H1 (cell line): ENCODE data around the gene ANAPC2. TPM values are rescaled to one million over a fixed set of nuclear protein-coding genes. Genes with fewer than 3 reads are reported as not detected.

Experiments used
- CTCF ChIA-PET: fragments of 300-600 bp; sonication (Branson Sonifier 250); formaldehyde crosslinking; loops from one replicate; lab custom pipeline; 2021; ENCODE audit not compliant: partially characterized antibody; lab: Charles Lee
- POLR2A ChIA-PET: fragments of 300-600 bp; sonication (Branson Sonifier 250); formaldehyde crosslinking; loops from one replicate; lab custom pipeline; 2021; ENCODE audit warnings: inconsistent platforms; ENCODE audit not compliant: partially characterized antibody; lab: Charles Lee
- DNase-seq, 2 experiments: peaks; one replicate each; pipeline versions ENCODE4 v3.0.0 to v3.0.0-alpha.2; 2010 to 2022; ENCODE audit warnings: low spot score in 2 of 2, low read depth in 1 of 2, mixed read lengths in 1 of 2
- FAIRE-seq: peaks from 2 replicates; lab custom pipeline; 2011; peaks lifted over from hg19 to GRCh38; lab: Jason Lieb, UNC
- H2AFZ ChIP-seq: 2 replicates; pipeline ENCODE4 v1.8.1; 2012; ENCODE audit warnings: low read length, inconsistent platforms
- H2AK5ac ChIP-seq: 2 replicates; pipeline ENCODE4 v1.6.1; 2013; ENCODE audit warnings: low read depth, low read length
- H2BK120ac ChIP-seq: replicated peaks from 2 replicates; pipeline ENCODE3; 2013; ENCODE audit warnings: low read depth, low read length, inconsistent platforms
- H2BK12ac ChIP-seq: 2 replicates; pipeline ENCODE4 v1.6.1; 2013; ENCODE audit warnings: low read depth, low read length
- H2BK15ac ChIP-seq: 2 replicates; pipeline ENCODE4 v1.6.1; 2013; ENCODE audit warnings: low read length
- H2BK20ac ChIP-seq: 2 replicates; pipeline ENCODE4 v1.6.1; 2013; ENCODE audit warnings: low read length
- H2BK5ac ChIP-seq: 2 replicates; pipeline ENCODE4 v1.6.1; 2013; ENCODE audit warnings: low read depth, low read length
- H3K14ac ChIP-seq: 2 replicates; pipeline ENCODE4 v1.6.1; 2013; ENCODE audit warnings: inconsistent platforms; ENCODE audit not compliant: insufficient read length
- H3K18ac ChIP-seq: 2 replicates; pipeline ENCODE4 v1.6.1; 2013; ENCODE audit warnings: low read length; ENCODE audit errors: extremely low read depth
- H3K23ac ChIP-seq: 2 replicates; pipeline ENCODE4 v1.6.1; 2013; ENCODE audit warnings: inconsistent platforms; ENCODE audit not compliant: insufficient read length
- H3K23me2 ChIP-seq: 2 replicates; pipeline ENCODE4 v1.6.1; 2013; ENCODE audit warnings: low read depth, low read length
- H3K27ac ChIP-seq: 2 replicates; pipeline ENCODE4 v1.6.1; 2011; ENCODE audit warnings: low read depth, low read length, inconsistent platforms
- H3K27me3 ChIP-seq, 4 experiments: replicated peaks in 1 of 4; 1 replicate in 1 of 4; 2 replicates in 3 of 4; pipeline versions ENCODE4 v1.6.1 to v1.8.1; 2011 to 2013; ENCODE audit warnings: low read length in 3 of 4, mild to moderate bottlenecking in 3 of 4, inconsistent platforms in 2 of 4, mixed read lengths in 2 of 4, moderate library complexity in 1 of 4; ENCODE audit not compliant: control insufficient read depth in 3 of 4, insufficient read depth in 3 of 4; ENCODE audit errors: extremely low read depth in 1 of 4
- H3K36me3 ChIP-seq, 4 experiments: 2 replicates each; pipeline versions ENCODE4 v1.6.1 to v1.8.1; 2011 to 2013; ENCODE audit warnings: mild to moderate bottlenecking in 4 of 4, low read length in 3 of 4, moderate library complexity in 2 of 4, control low read depth in 1 of 4, inconsistent platforms in 1 of 4; ENCODE audit not compliant: insufficient read depth in 4 of 4, control insufficient read depth in 2 of 4
- H3K4ac ChIP-seq: replicated peaks from 2 replicates; pipeline ENCODE3; 2013; ENCODE audit warnings: low read length, low read depth, mixed read lengths, inconsistent platforms; ENCODE audit not compliant: insufficient read length
- H3K4me1 ChIP-seq, 4 experiments: replicated peaks in 1 of 4; 1 replicate in 1 of 4; 2 replicates in 3 of 4; pipeline versions ENCODE4 v1.6.1 to v1.8.1; 2011 to 2013; ENCODE audit warnings: low read length in 3 of 4, inconsistent platforms in 2 of 4, mixed read lengths in 1 of 4; ENCODE audit not compliant: insufficient read depth in 4 of 4, control insufficient read depth in 3 of 4
- H3K4me2 ChIP-seq, 2 experiments: 2 replicates each; pipeline versions ENCODE4 v1.6.1 to v1.8.1; 2011 to 2013; ENCODE audit warnings: low read depth in 2 of 2, low read length in 2 of 2, control low read depth in 1 of 2, inconsistent platforms in 1 of 2, mild to moderate bottlenecking in 1 of 2; ENCODE audit not compliant: insufficient read depth in 1 of 2
- H3K4me3 ChIP-seq, 4 experiments: fragments of 200-600, 300-600 bp in 1 of 4; sonication (generic), shearing (Covaris generic), sonication (Bioruptor Twin) in 1 of 4; 2 replicates each; pipeline versions ENCODE4 v1.5.1 to v1.8.1; 2011 to 2016; ENCODE audit warnings: low read length in 4 of 4, low read depth in 3 of 4, control low read depth in 2 of 4, inconsistent platforms in 2 of 4, mild to moderate bottlenecking in 2 of 4, mixed read lengths in 1 of 4, moderate library complexity in 1 of 4; ENCODE audit not compliant: insufficient read depth in 2 of 4; ENCODE audit errors: extremely low read depth in 1 of 4
- H3K56ac ChIP-seq: replicated peaks from 2 replicates; pipeline ENCODE3; 2013; ENCODE audit warnings: low read depth, mild to moderate bottlenecking, mixed read lengths, low read length, inconsistent platforms; ENCODE audit not compliant: insufficient read length
- H3K79me1 ChIP-seq: 2 replicates; pipeline ENCODE4 v1.6.1; 2013; ENCODE audit warnings: low read depth, low read length, control low read depth
- H3K79me2 ChIP-seq, 2 experiments: 2 replicates each; pipeline versions ENCODE4 v1.6.1 to v1.8.1; 2012 to 2013; ENCODE audit warnings: low read length in 2 of 2, mild to moderate bottlenecking in 2 of 2, inconsistent platforms in 1 of 2; ENCODE audit not compliant: insufficient read depth in 2 of 2, control insufficient read depth in 1 of 2
- H3K9ac ChIP-seq, 4 experiments: replicated peaks in 1 of 4; 1 replicate in 1 of 4; 2 replicates in 3 of 4; pipeline versions ENCODE4 v1.6.1 to v1.8.1; 2011 to 2013; ENCODE audit warnings: low read depth in 3 of 4, low read length in 3 of 4, control low read depth in 2 of 4, mild to moderate bottlenecking in 2 of 4, moderate library complexity in 2 of 4, inconsistent platforms in 1 of 4; ENCODE audit errors: extremely low read depth in 1 of 4
- H3K9me3 ChIP-seq, 2 experiments: 2 replicates each; pipeline versions ENCODE4 v1.6.1 to v1.8.1; 2012 to 2013; ENCODE audit warnings: mild to moderate bottlenecking in 2 of 2, moderate library complexity in 2 of 2, control low read depth in 1 of 2, inconsistent platforms in 1 of 2, low read depth in 1 of 2, low read length in 1 of 2, mixed read lengths in 1 of 2; ENCODE audit not compliant: insufficient read depth in 2 of 2
- H4K20me1 ChIP-seq, 2 experiments: replicated peaks in 1 of 2; 2 replicates each; pipeline versions ENCODE3 to v1.8.1; 2011 to 2013; ENCODE audit warnings: inconsistent platforms in 2 of 2, low read length in 2 of 2, mild to moderate bottlenecking in 1 of 2; ENCODE audit not compliant: insufficient read depth in 2 of 2, control insufficient read depth in 1 of 2
- H4K5ac ChIP-seq: 2 replicates; pipeline ENCODE4 v1.6.1; 2013; ENCODE audit warnings: low read length, low read depth, mixed read lengths, inconsistent platforms; ENCODE audit not compliant: insufficient read length
- H4K8ac ChIP-seq: 2 replicates; pipeline ENCODE4 v1.8.0; 2013; ENCODE audit warnings: mild to moderate bottlenecking, moderate library complexity, low read length, inconsistent platforms; ENCODE audit not compliant: insufficient read depth; ENCODE audit errors: extremely low read depth
- H4K91ac ChIP-seq: replicated peaks from 2 replicates; pipeline ENCODE3; 2013; ENCODE audit warnings: low read length, mixed read lengths, inconsistent platforms; ENCODE audit not compliant: insufficient read length
- BCL11A ChIP-seq, 2 experiments: IDR thresholded peaks; one replicate each; pipeline ENCODE4 v1.6.1; 2011; ENCODE audit warnings: low read depth in 2 of 2, low read length in 2 of 2, mild to moderate bottlenecking in 2 of 2
- BRCA1 ChIP-seq: IDR thresholded peaks from 2 replicates; pipeline ENCODE4 v1.6.1; 2012; ENCODE audit warnings: low read depth, low read length, improper control_type of control experiment
- CBX5 ChIP-seq: fragments of 300-800, 300-1000 bp; sonication (generic); IDR thresholded peaks from 2 replicates; pipeline ENCODE4 v1.7.1; 2016; ENCODE audit warnings: antibody characterized with exemption, low read length, low read depth
- CTCF ChIP-seq, 3 experiments: IDR thresholded peaks; 1 replicate in 2 of 3; 2 replicates in 1 of 3; pipeline versions ENCODE4 v1.5.1 to v1.6.1; 2011; ENCODE audit warnings: low read length in 3 of 3, mild to moderate bottlenecking in 3 of 3, inconsistent platforms in 2 of 3, low read depth in 1 of 3, moderate library complexity in 1 of 3; ENCODE audit not compliant: insufficient read depth in 1 of 3; ENCODE audit errors: control extremely low read depth in 1 of 3
- MAX ChIP-seq: IDR thresholded peaks from 2 replicates; pipeline ENCODE4 v1.6.1; 2012; ENCODE audit warnings: inconsistent platforms
- TCF12 ChIP-seq: IDR thresholded peaks from 2 replicates; pipeline ENCODE4 v1.6.1; 2011; ENCODE audit warnings: low read depth, mild to moderate bottlenecking, low read length
- YY1 ChIP-seq: IDR thresholded peaks from 2 replicates; pipeline ENCODE4 v1.6.1; 2011; ENCODE audit warnings: low read depth, mild to moderate bottlenecking, low read length
- ZNF274 ChIP-seq: IDR thresholded peaks from 2 replicates; pipeline ENCODE4 v1.7.0; 2012; ENCODE audit warnings: low read length, borderline replicate concordance; ENCODE audit errors: extremely low read depth
- WGBS, 2 experiments: shearing (Covaris generic) in 1 of 2; methylation state at CpG; one replicate each; pipeline versions ENCODE4 v1.1.6 to v1.1.7; 2013 to 2015; ENCODE audit warnings: low lambda C conversion rate in 2 of 2, mixed read lengths in 2 of 2, inconsistent platforms in 1 of 2, low coverage in 1 of 2, missing lambda C conversion rate in 1 of 2; ENCODE audit not compliant: insufficient replicate concordance in 2 of 2, insufficient coverage in 1 of 2, insufficient read length in 1 of 2; ENCODE audit errors: extremely low coverage in 1 of 2, missing lambda C conversion rate in 1 of 2; 5-methylcytosine and 5-hydroxymethylcytosine counted together
- polyA plus RNA-seq, 7 experiments: library from polyadenylated mRNA; depleted of rRNA in 3 of 7; stranded (reverse) in 5 of 7; unstranded in 2 of 7; fragments of >200 nt in 5 of 7; fragments of 200-250 nt in 2 of 7; gene quantifications; 1 replicate in 5 of 7; 2 replicates in 1 of 7; 4 replicates in 1 of 7; pipeline versions ENCODE4 v1.2.1 to v1.2.3, GENCODE V29; 2011 to 2013; ENCODE audit warnings: missing spikeins in 2 of 7, mixed read lengths in 2 of 7
- total RNA-seq: library from RNA; stranded (reverse); fragmentation: NEBNext Ultra II Directional; extraction: Animal tissue kit (Norgen Biotek cat#: 25700); gene quantifications from 2 replicates; pipeline ENCODE4 v1.2.1, GENCODE V29; 2021

Gene ANAPC2
- total and polyA plus RNA-seq, 2 of the 8 experiments (the other 6 are each of a cell fraction or from before 2014, with no cell fraction given), result 30.2 to 37.7 TPM

- Histone ChIP-seq H3K9me3 (no peaks in the 10 kb centered on the region), H3K4me1 (peaks cover 0 to 6% (median 4%) of the 10 kb centered on the region in 4 experiments; a peak in 5 of 7 replicates), H3K9ac (no peak overlapping the region), H3K27me3 (no peaks in the 10 kb centered on the region), H3K4me3 (no peak overlapping the region), H4K20me1 (peaks cover 0 to 14% of the 10 kb centered on the region in 2 experiments), H4K8ac (no peak overlapping the region), H3K79me1 (no peaks in the 10 kb centered on the region; the same call in 1 of the 2 replicates), H2BK12ac (no peak overlapping the region), H3K27ac (no peak overlapping the region), H3K18ac (no peak overlapping the region), H3K23me2 (no peaks in the 10 kb centered on the region), H4K5ac (no peak overlapping the region), H3K14ac (no peak overlapping the region), H2AK5ac (no peak overlapping the region), H4K91ac (no peak overlapping the region), H3K4me2 (no peak overlapping the region), H2BK15ac (no peak overlapping the region), H2AFZ (no peak overlapping the region), H2BK5ac (no peak overlapping the region), H2BK20ac (no peak overlapping the region), H3K79me2 (no peaks in the 10 kb centered on the region), H3K56ac (no peak overlapping the region), H3K4ac (no peak overlapping the region), H3K36me3 (peaks cover 0 to 22% (median 9%) of the 10 kb centered on the region in 4 experiments; a peak in 7 of 8 replicates), H2BK120ac (no peak overlapping the region), H3K23ac (no peak overlapping the region)
- DNase-seq, result no peak
- ChIA-PET CTCF (interaction anchor here (0.5 to 4.0 kb wide), 20 partner anchors 9 to 188 kb away, joined by 3 to 31 read pairs (median 4); partner anchors contain the start of genes ANAPC2, CYSRT1, RNF208 and RNF224), POLR2A (interaction anchor here (0.9 to 69.9 kb wide), 10 partner anchors 6 to 84 kb away, joined by 3 to 1462 read pairs (median 6); partner anchors contain the start of genes ANAPC2, CYSRT1, NDOR1 and NELFB)
- whole genome bisulfite sequencing, 2 experiments, result 91% methylated on average over 42 of the region's 49 CpGs; no CpG with 5 or more reads in 1 of the 2 experiments
- no peak for FAIRE-seq
- TF ChIP-seq CBX5 (no peak), YY1 (no peak), BCL11A (IDR thresholded peaks at IDR 0.05; ENCODE audit: low read depth in 2 of 2, low read length in 2 of 2) (no peak), MAX (0 out of 2 replicates have a peak, but pooled peaks have one; percentile 29), BRCA1 (no peak), ZNF274 (no peak), CTCF (IDR thresholded peaks at IDR 0.05; ENCODE audit: control extremely low read depth in 1 of 3, insufficient read depth in 1 of 3, low read depth in 1 of 3, low read length in 3 of 3) (peak in 2 of 3 experiments; percentile 44 to 61; a peak in 2 of 4 replicates), TCF12 (no peak)
Measured at GRCh38 chr9:137213160-137214060, 25.1 kb upstream of the ANAPC2 start.
